Activated naive CD8-positive, alpha-beta T cell (primary cell): ENCODE results near the gene LHX4.

Source experiments
- H3K27ac Mint-ChIP-seq: one replicate; pipeline ENCODE4 v1.8.0; 2021; ENCODE audit warnings: mixed read lengths
- H3K27me3 Mint-ChIP-seq: one replicate; pipeline ENCODE4 v1.8.0; 2021; ENCODE audit warnings: mixed read lengths
- H3K36me3 Mint-ChIP-seq: one replicate; pipeline ENCODE4 v1.8.0; 2021; ENCODE audit warnings: mixed read lengths
- H3K4me1 Mint-ChIP-seq: one replicate; pipeline ENCODE4 v1.8.0; 2021; ENCODE audit warnings: low read depth, mixed read lengths
- H3K4me3 Mint-ChIP-seq: one replicate; pipeline ENCODE4 v1.8.0; 2021; ENCODE audit warnings: mild to moderate bottlenecking, mixed read lengths
- H3K9me3 Mint-ChIP-seq: one replicate; pipeline ENCODE4 v1.8.0; 2021; ENCODE audit warnings: low read depth, mixed read lengths

LHX4 gene

GRCh38 chr1:180230416-180230790 lies 339 bp downstream of the LHX4 start:
- Mint-ChIP-seq H3K27ac (no peak overlapping the region), H3K4me3 (peak overlapping the region; percentile 82), H3K27me3 (peaks cover 31% of the 10 kb centered on the region), H3K4me1 (peaks cover 21% of the 10 kb centered on the region), H3K36me3 (no peaks in the 10 kb centered on the region), H3K9me3 (no peaks in the 10 kb centered on the region)

GRCh38 chr1:180230791-180231505 lies 884 bp downstream of the LHX4 start:
- peaks cover 24% of the 10 kb centered on the region for H3K4me1 Mint-ChIP-seq
- peak overlapping the region; percentile 82 for H3K4me3 Mint-ChIP-seq
- no peaks in the 10 kb centered on the region for H3K9me3 Mint-ChIP-seq
- no peaks in the 10 kb centered on the region for H3K36me3 Mint-ChIP-seq
- peaks cover 32% of the 10 kb centered on the region for H3K27me3 Mint-ChIP-seq
- no peak overlapping the region for H3K27ac Mint-ChIP-seq

GRCh38 chr1:180231506-180231921 lies 1.4 kb downstream of the LHX4 start:
- Mint-ChIP-seq H3K9me3 (no peaks in the 10 kb centered on the region), H3K4me1 (peaks cover 30% of the 10 kb centered on the region), H3K27me3 (peaks cover 37% of the 10 kb centered on the region), H3K4me3 (peak overlapping the region; percentile 83), H3K36me3 (no peaks in the 10 kb centered on the region), H3K27ac (no peak overlapping the region)

- Mint-ChIP-seq H3K27me3 (peaks cover 37% of the 10 kb centered on the region), H3K4me3 (peak overlapping the region; percentile 83), H3K9me3 (no peaks in the 10 kb centered on the region), H3K4me1 (peaks cover 32% of the 10 kb centered on the region), H3K27ac (no peak overlapping the region), H3K36me3 (no peaks in the 10 kb centered on the region)
Observed at GRCh38 chr1:180231936-180232335, 1.9 kb downstream of the LHX4 start.

GRCh38 chr1:180232521-180233043 lies 2.5 kb downstream of the LHX4 start:
- Mint-ChIP-seq H3K9me3 (no peaks in the 10 kb centered on the region), H3K4me3 (no peak overlapping the region), H3K27ac (no peak overlapping the region), H3K36me3 (no peaks in the 10 kb centered on the region), H3K4me1 (peaks cover 32% of the 10 kb centered on the region), H3K27me3 (peaks cover 43% of the 10 kb centered on the region)

GRCh38 chr1:180233191-180234011 lies 3.3 kb downstream of the LHX4 start:
- no peak overlapping the region for H3K27ac Mint-ChIP-seq
- H3K4me3 Mint-ChIP-seq = peak overlapping the region; percentile 38
- no peaks in the 10 kb centered on the region for H3K9me3 Mint-ChIP-seq
- peaks cover 42% of the 10 kb centered on the region for H3K27me3 Mint-ChIP-seq
- H3K4me1 Mint-ChIP-seq = peaks cover 33% of the 10 kb centered on the region
- no peaks in the 10 kb centered on the region for H3K36me3 Mint-ChIP-seq

GRCh38 chr1:180234369-180235076 lies 4.5 kb downstream of the LHX4 start:
- H3K27me3 Mint-ChIP-seq = peaks cover 45% of the 10 kb centered on the region
- H3K9me3 Mint-ChIP-seq = no peaks in the 10 kb centered on the region
- peak overlapping the region; percentile 44 for H3K4me3 Mint-ChIP-seq
- H3K27ac Mint-ChIP-seq = no peak overlapping the region
- H3K36me3 Mint-ChIP-seq = no peaks in the 10 kb centered on the region
- peaks cover 32% of the 10 kb centered on the region for H3K4me1 Mint-ChIP-seq

GRCh38 chr1:180235077-180235501 lies 5.0 kb downstream of the LHX4 start:
- H3K27ac Mint-ChIP-seq = no peak overlapping the region
- H3K4me1 Mint-ChIP-seq = peaks cover 32% of the 10 kb centered on the region
- H3K4me3 Mint-ChIP-seq = peak overlapping the region; percentile 44
- H3K36me3 Mint-ChIP-seq = no peaks in the 10 kb centered on the region
- H3K9me3 Mint-ChIP-seq = no peaks in the 10 kb centered on the region
- peaks cover 46% of the 10 kb centered on the region for H3K27me3 Mint-ChIP-seq

- no peaks in the 10 kb centered on the region for H3K9me3 Mint-ChIP-seq
- H3K36me3 Mint-ChIP-seq = no peaks in the 10 kb centered on the region
- H3K4me1 Mint-ChIP-seq = peaks cover 32% of the 10 kb centered on the region
Observed at GRCh38 chr1:180235502-180236239, 5.6 kb downstream of the LHX4 start.

GRCh38 chr1:180236698-180237509 lies 6.8 kb downstream of the LHX4 start:
- no peak overlapping the region for H3K4me3 Mint-ChIP-seq
- H3K27me3 Mint-ChIP-seq = peaks cover 55% of the 10 kb centered on the region
- H3K9me3 Mint-ChIP-seq = no peaks in the 10 kb centered on the region
- H3K4me1 Mint-ChIP-seq = peaks cover 27% of the 10 kb centered on the region
- H3K36me3 Mint-ChIP-seq = no peaks in the 10 kb centered on the region
- H3K27ac Mint-ChIP-seq = no peak overlapping the region

More at GRCh38 chr1:180235502-180236239, 5.6 kb downstream of the LHX4 start:
- Mint-ChIP-seq H3K4me3 (peak overlapping the region; percentile 59), H3K27me3 (peaks cover 50% of the 10 kb centered on the region), H3K27ac (no peak overlapping the region)

- H3K27ac Mint-ChIP-seq = no peak overlapping the region
- peaks cover 56% of the 10 kb centered on the region for H3K27me3 Mint-ChIP-seq
- H3K4me1 Mint-ChIP-seq = peaks cover 22% of the 10 kb centered on the region
- H3K4me3 Mint-ChIP-seq = no peak overlapping the region
- H3K36me3 Mint-ChIP-seq = no peaks in the 10 kb centered on the region
- no peaks in the 10 kb centered on the region for H3K9me3 Mint-ChIP-seq
Observed at GRCh38 chr1:180237869-180238476, 7.9 kb downstream of the LHX4 start.

GRCh38 chr1:180238675-180239074 lies 8.6 kb downstream of the LHX4 start:
- Mint-ChIP-seq H3K4me1 (peaks cover 22% of the 10 kb centered on the region), H3K27ac (no peak overlapping the region), H3K4me3 (no peak overlapping the region), H3K27me3 (peaks cover 56% of the 10 kb centered on the region), H3K9me3 (no peaks in the 10 kb centered on the region), H3K36me3 (no peaks in the 10 kb centered on the region)
